Measurements from ENCODE around the gene ASB10. TPM values are rescaled to one million over a fixed set of nuclear protein-coding genes. Genes with fewer than 3 reads are reported as not detected.

ASB10 gene
- total and polyA plus RNA-seq, 7 donors = 3.8 to 29.6 (median 22.5) TPM

- no peak for ATAC-seq
- H3K4me3 ChIP-seq = no peak overlapping the region
- no peaks in the 10 kb centered on the region for H3K4me1 ChIP-seq
- peaks cover 0 to 52% of the 10 kb centered on the region in 2 donors for H3K36me3 ChIP-seq (ENCODE audit: insufficient read depth in 1 of 2, low read depth in 1 of 2)
- H3K27me3 ChIP-seq (ENCODE audit: insufficient read depth in 3 of 3, low read length in 2 of 3) = no peaks in the 10 kb centered on the region
- H3K27ac ChIP-seq = no peak overlapping the region
- peak in 1 of 2 donors; percentile 47 for DNase-seq
- 83 to 89% (median 86%) methylated on average over 20 to 30 of the region's 30 CpGs for WGBS, 3 donors
- intact Hi-C loops (cut with DNase I) = no loop called here
- no peak for TF ChIP-seq CTCF (IDR thresholded peaks at IDR 0.05)
- H3K9me3 ChIP-seq = no peaks in the 10 kb centered on the region
Measured at GRCh38 chr7:151138153-151138851, 48.7 kb downstream of the ASB10 start.

- intact Hi-C loops (cut with DNase I) = no loop called here
- Histone ChIP-seq H3K27ac (no peak overlapping the region), H3K9me3 (no peaks in the 10 kb centered on the region), H3K4me1 (no peaks in the 10 kb centered on the region), H3K4me3 (no peak overlapping the region), H3K36me3 (ENCODE audit: insufficient read depth in 1 of 2, low read depth in 1 of 2) (peaks cover 0 to 54% of the 10 kb centered on the region in 2 donors), H3K27me3 (ENCODE audit: insufficient read depth in 3 of 3, low read length in 2 of 3) (no peaks in the 10 kb centered on the region)
- TF ChIP-seq CTCF (IDR thresholded peaks at IDR 0.05) = no peak
- peak in 1 of 2 donors; percentile 24 for DNase-seq
- no peak for ATAC-seq
- WGBS, 3 donors = 83 to 93% (median 89%) methylated on average over 10 to 11 of the region's 11 CpGs
Measured at GRCh38 chr7:151137791-151138152, 49.3 kb downstream of the ASB10 start.

GRCh38 chr7:151137076-151137675, 49.9 kb downstream of the ASB10 start:
- no peak overlapping the region for H3K27ac ChIP-seq
- H3K4me3 ChIP-seq = no peak overlapping the region
- H3K9me3 ChIP-seq = no peaks in the 10 kb centered on the region
- intact Hi-C loops (cut with DNase I) = no loop called here
- 85 to 90% (median 89%) methylated on average over 21 to 22 of the region's 22 CpGs for WGBS, 3 donors
- ATAC-seq (no peak), DNase-seq (peak in 1 of 2 donors; percentile 41)
- H3K36me3 ChIP-seq (ENCODE audit: insufficient read depth in 1 of 2, low read depth in 1 of 2) = peaks cover 0 to 54% of the 10 kb centered on the region in 2 donors
- no peak for TF ChIP-seq CTCF (IDR thresholded peaks at IDR 0.05)
- H3K4me1 ChIP-seq = no peaks in the 10 kb centered on the region
- H3K27me3 ChIP-seq (ENCODE audit: insufficient read depth in 3 of 3, low read length in 2 of 3) = no peaks in the 10 kb centered on the region

GRCh38 chr7:151135866-151136843, 50.9 kb downstream of the ASB10 start:
- intact Hi-C loops (cut with DNase I) = no loop called here
- WGBS, 3 donors = 93 to 95% (median 94%) methylated on average over 33 of the region's 33 CpGs
- Histone ChIP-seq H3K36me3 (ENCODE audit: insufficient read depth in 1 of 2, low read depth in 1 of 2) (peaks cover 0 to 52% of the 10 kb centered on the region in 2 donors), H3K27me3 (ENCODE audit: insufficient read depth in 3 of 3, low read length in 2 of 3) (no peaks in the 10 kb centered on the region), H3K4me1 (no peaks in the 10 kb centered on the region), H3K27ac (no peak overlapping the region), H3K9me3 (no peaks in the 10 kb centered on the region), H3K4me3 (no peak overlapping the region)
- DNase-seq = peak in 1 of 2 donors; percentile 36
- TF ChIP-seq CTCF (IDR thresholded peaks at IDR 0.05) = no peak
- no peak for ATAC-seq
